ENCODE results near the gene MINDY2. TPM values are rescaled to one million over a fixed set of nuclear protein-coding genes. Genes with fewer than 3 reads are reported as not detected.

MINDY2 gene, protein sequence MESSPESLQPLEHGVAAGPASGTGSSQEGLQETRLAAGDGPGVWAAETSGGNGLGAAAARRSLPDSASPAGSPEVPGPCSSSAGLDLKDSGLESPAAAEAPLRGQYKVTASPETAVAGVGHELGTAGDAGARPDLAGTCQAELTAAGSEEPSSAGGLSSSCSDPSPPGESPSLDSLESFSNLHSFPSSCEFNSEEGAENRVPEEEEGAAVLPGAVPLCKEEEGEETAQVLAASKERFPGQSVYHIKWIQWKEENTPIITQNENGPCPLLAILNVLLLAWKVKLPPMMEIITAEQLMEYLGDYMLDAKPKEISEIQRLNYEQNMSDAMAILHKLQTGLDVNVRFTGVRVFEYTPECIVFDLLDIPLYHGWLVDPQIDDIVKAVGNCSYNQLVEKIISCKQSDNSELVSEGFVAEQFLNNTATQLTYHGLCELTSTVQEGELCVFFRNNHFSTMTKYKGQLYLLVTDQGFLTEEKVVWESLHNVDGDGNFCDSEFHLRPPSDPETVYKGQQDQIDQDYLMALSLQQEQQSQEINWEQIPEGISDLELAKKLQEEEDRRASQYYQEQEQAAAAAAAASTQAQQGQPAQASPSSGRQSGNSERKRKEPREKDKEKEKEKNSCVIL
- 10 to 100 TPM; 10.1 to 10.7 TPM for total RNA-seq

DNA sequence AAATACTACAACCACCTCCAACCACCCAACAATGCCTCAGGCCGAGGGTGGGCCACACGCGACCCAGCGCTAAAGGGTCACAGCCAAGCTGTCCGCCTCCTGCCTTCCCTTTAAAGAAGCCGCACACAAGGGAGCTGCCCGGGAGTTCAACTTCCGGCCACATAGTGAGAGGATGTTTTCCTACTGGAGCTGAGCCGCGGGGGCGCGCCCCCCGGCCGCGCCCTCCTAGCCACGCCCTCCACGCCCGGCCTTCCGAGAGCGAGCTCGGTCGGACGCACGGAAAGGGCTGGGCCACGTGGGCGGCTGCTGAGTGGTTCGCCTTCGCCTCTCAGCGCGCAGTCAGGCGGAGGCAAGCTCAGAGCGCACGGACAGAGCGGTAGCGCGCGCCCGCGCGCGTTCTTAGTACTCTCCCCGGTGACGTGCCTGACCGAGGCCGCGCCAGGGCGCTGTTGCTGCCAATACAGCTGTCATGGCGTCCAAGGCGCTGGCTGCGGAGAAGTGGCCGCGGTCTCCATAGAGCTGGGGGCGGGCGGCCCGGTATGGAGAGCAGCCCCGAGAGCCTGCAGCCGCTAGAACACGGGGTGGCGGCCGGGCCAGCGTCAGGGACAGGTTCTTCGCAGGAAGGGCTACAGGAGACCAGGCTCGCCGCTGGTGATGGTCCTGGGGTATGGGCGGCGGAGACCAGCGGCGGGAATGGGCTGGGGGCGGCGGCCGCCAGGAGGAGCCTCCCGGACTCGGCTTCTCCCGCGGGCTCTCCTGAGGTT is at the start of gene MINDY2:
Gene MINDY2, plus strand, starts transcription at position 446 of the 764 bp plus-strand sequence. Its CDS starts 94 bp downstream, at position 540.
- POLR2A ChIA-PET = interaction anchor here (0.8 to 2.2 kb wide), 10 partner anchors 10 to 439 kb away, joined by 3 to 22 read pairs (median 4); partner anchors contain the start of genes ADAM10 and SLTM
- CTCF ChIA-PET = interaction anchor here (1.0 to 1.6 kb wide), 8 partner anchors 9 to 502 kb away, joined by 3 to 8 read pairs (median 4); partner anchors contain the start of gene ADAM10

DNA sequence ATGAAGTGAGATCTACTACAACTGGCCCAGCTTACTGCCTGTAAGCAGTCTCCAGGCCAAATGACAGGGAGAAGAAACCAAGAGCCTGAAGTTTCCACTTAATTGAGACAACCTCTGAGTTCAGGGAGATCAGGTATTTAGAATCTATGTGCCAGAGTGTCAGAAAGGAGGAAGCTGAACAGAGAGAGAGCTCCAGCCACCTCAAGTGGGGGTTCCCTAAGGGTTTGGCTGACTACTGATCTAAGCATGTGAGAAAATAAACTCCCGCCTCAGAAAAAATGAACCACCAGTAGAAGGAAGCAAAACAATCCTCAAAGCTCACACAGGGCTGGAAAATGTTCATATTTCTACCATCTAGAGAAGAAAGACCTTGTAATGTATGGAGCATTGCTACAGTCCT is 46.6 kb upstream of the MINDY2 start:
- CTCF ChIA-PET = interaction anchor here (1.0 kb wide), 1 partner anchor 25 kb away, joined by 3 read pairs; the partner anchor contains the start of gene ADAM10
- POLR2A ChIA-PET = interaction anchor here (1.1 kb wide), 1 partner anchor 25 kb away, joined by 3 read pairs; the partner anchor contains the start of gene ADAM10

DNA sequence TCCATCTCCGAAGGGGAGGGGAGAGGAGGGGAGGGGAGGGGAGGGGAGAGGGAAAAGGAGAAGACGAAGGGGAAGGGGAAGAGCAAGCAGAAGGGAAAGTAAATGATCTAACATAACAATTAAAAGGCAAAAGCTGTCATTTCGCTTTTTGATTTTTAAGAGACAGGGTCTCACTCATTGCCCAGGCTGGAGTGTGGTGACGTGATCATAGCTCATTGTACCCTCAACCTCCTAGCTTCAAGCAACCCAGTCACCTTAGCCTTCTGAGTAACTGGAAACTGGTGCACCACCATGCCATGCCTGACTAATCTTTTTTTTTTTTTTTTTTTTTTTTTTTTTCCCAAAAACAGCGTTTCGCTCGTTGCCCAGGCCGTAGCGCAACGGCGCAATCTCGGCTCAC is 44.2 kb upstream of the MINDY2 start:
- ChIA-PET CTCF (interaction anchor here (0.6 to 0.7 kb wide), 5 partner anchors 17 to 426 kb away, joined by 3 to 8 read pairs (median 4); no protein-coding TSS in a partner anchor), POLR2A (interaction anchor here (0.6 to 1.5 kb wide), 2 partner anchors 22 to 43 kb away, joined by 5 read pairs; partner anchors contain the start of gene ADAM10)

DNA sequence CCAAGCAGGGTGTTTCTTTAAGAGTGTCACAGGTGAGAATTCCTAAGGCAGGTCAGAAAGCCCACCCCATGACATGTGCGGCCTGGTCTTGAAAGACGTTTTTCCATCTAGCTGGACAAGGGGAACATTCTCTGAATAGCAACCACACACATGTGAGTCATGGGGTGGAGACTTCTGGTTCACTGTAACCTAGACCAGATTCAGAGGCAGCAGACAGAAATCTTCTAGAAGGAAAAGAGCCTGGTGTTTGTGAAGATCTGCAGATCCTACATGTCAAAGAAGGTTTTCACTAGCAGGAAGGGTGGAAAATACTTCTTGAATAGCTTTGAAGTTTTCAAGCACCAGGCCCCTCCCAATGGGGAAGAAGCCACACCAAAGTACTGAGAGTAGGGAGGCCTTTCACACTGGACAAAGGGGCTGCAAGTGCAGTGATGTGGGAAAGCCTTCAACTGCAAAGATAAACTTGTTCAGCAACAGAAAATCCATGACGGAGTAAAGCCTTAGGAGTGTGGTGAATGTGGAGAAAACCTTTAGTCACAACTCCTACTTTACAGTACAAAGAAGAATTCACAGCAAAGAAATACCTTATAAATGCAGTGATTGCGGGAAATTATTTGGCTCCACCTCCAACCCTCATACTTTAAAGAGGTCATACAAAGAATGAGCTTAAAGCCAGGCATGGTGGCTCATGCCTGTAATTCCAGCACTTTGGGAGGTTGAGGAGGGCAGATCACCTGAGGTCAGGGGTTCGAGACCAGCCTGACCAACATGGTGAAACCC is 39.2 kb upstream of the MINDY2 start:
- CTCF ChIA-PET = no interaction called here
- POLR2A ChIA-PET = no interaction called here

DNA sequence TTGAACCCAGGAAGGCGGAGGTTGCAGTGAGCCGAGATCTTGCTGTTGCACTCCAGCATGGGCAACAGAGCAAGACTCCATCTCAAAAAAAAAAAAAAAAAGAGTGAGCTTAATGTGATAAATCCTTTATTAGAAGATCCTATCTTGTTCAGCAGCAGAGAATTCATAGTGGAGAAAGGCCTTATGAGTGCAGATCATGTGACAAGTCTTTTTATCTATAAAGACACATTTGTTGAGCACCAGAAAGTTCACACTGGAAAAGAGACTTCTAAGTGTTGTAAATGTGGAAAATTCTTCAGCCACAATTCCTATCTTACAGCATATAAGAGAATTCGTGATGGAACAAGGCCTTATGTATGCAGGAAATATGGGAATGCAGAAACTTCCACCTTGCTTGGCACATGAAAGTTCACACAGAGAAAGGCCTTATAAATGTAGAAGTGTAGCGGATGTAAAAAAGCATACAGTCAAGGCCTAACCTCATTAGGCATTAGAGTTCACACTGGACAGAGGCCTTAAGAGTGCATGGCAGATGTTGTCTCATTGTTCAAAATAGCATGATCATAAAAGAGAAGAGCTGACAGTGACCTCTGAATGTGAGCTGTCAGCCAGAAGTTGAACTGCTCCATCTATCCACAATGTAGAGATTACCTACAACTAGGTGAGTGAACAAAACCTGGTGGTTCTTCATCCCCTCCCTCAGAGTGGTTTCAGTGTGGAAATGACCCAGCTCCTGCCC is 38.3 kb upstream of the MINDY2 start:
- ChIA-PET CTCF (no interaction called here), POLR2A (no interaction called here)

DNA sequence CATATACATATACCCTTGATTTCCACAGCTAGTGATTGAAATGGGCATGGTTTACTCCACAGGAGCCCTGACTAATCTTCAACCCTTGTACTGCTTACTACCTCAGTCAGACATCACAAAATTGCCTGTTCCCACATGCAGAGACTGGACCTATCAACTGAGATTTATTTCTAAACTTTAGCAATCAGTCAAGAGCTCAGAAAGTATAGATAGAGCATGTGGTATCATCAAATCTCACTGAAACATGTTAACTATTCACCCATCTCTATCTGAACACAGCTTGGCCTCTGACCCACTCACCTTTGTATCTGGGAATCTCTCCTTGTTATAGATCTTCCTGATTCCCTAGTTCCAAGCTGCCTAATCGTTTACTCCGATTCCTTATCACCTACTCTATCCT is 36.2 kb upstream of the MINDY2 start:
- CTCF ChIA-PET = no interaction called here
- POLR2A ChIA-PET = no interaction called here

DNA sequence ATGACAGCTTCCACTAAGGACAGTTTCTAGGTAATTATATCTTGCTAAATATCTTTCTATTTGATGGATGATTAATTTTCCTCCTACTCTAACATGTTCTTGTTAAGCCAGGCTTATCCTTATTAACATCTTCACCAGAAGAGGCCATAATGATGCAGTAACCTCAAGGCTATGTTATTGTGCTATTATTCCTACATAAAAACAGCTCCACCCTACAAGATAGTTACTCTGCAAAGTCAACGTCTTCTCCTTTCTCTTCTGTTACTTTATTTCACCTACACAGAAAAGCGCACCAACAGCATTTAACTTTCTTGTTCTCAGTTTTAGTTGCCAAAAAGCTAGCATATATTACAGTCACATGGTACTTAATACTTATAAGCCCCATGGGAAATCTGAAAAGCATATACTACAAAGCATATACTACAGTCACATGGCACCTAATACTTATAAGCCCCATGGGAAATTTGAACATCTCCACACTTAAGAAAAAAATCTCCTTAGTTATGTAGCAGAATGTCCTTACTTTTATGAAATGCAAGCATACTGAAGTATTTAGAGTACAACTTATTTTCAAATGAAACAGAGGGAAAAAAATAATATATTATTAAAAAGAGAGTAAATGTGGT is 35.0 kb upstream of the MINDY2 start:
- ChIA-PET POLR2A (no interaction called here), CTCF (no interaction called here)

DNA sequence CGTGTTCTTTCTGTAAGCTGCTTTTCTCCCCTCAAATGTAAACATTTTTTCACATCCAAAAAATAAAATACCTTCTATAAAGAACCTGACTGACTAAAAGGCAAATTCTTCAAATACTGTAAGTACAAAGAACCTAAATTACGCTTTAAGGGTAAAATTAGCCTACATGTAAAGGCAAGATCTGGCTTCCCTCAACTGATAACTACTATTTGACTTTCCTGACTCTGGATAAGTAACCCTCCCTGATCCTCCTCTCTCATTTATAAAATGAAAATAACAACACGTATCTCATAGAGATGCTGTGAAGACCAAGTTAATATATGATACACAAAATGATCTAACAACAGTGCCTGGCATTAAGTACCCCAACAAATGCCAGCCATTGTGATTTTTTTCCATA is 33.8 kb upstream of the MINDY2 start:
- POLR2A ChIA-PET = no interaction called here
- CTCF ChIA-PET = no interaction called here

DNA sequence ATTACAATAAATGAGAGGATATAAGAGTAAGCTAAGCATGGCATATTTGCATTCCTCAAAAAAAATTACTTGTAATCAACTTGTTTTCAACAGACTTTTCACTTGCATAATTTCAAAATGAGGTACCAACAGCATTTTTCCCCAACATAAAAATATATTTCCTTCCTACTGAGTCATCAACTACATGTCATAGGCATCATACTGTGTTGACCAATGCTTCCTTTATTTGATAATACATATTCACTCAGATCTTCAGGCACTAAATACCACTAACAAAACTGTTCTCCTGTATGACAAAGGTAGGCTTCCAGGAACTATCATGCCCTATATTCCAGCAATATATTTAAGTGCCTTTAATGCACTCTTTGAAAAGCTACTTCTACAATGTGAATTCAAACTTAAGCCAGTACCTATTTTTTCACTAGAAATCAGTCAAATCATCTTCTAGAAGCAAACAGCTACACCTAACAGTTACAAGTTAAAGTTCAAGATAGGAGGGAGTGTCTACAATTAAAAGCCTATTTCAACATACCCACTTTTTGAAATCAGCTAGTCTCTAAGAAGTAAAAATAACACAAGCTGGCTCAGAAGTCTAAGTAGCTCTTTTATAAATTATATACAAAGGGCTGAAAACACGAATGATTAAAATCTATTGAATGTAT is 32.9 kb upstream of the MINDY2 start:
- ChIA-PET CTCF (no interaction called here), POLR2A (no interaction called here)

DNA sequence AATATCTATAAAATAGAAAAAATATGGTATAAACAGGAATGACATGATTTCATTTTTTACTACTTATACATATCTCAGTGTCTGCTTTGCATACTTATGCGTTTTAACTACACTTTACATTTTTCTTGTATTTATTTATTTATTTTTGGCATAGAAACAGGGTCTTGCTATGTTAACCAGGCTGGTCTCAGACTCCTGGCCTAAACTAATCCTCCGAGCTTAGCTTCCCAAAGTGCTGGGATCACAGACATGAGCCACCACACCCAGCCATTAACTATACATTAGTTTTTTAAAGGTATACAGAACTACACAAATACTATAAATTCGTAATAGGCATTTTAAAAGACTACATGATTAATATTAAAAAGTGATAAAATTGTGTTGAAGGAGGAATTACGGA is 30.7 kb upstream of the MINDY2 start:
- CTCF ChIA-PET = no interaction called here
- POLR2A ChIA-PET = no interaction called here

DNA sequence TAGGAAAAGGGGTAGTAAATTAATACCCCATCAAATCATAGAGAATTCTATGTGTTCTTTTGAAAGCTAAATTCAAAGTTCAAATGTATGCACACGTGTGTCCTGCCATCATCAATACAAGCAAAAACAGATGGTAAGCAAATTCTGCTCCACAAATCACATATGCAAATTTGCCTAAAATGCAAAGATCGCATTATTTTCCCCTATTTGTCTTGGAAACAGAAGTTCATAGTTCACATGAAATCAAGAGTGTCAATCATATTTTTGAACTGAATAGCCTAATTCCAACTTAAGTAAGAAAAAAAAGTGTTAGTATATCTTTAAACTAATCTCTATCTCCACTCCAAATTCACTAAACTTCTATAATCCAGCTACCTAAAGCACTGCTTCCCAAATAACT is 30.1 kb upstream of the MINDY2 start:
- POLR2A ChIA-PET = no interaction called here
- CTCF ChIA-PET = no interaction called here

DNA sequence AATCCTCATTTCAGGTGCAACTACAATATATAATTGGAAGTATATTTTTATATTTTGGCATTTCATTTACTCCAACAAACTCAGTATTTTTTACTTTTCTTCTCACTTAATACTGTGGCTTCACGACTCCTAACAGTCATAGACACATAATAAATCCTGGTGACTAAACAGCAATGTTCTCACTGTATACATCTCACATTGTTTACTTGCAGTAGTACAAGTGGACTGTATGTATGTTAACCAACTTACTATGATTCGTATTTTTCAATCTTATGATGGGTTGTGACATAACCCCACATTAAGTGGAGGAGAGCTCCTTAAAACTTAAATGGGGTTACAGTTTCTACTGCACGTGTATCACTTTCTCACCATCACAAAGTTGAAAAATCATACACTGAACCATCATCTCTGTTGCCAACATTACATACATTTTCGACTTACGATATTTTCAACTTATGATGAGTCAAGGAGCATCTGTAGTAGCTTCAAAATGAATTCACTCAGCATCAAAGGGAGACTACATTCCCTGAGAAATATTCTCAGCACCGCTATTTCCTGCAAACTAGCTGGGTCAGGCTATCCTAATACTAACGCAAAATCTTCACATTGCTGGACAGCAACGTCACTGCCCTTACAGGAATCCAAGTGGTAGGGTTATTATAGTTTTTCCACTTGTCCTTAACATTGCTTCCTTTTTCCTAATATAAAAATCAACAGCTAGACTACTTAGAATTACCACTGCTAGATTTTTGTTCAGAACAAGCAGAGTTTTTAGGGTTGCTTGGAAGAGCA is 28.9 kb upstream of the MINDY2 start:
- POLR2A ChIA-PET = no interaction called here
- CTCF ChIA-PET = no interaction called here

DNA sequence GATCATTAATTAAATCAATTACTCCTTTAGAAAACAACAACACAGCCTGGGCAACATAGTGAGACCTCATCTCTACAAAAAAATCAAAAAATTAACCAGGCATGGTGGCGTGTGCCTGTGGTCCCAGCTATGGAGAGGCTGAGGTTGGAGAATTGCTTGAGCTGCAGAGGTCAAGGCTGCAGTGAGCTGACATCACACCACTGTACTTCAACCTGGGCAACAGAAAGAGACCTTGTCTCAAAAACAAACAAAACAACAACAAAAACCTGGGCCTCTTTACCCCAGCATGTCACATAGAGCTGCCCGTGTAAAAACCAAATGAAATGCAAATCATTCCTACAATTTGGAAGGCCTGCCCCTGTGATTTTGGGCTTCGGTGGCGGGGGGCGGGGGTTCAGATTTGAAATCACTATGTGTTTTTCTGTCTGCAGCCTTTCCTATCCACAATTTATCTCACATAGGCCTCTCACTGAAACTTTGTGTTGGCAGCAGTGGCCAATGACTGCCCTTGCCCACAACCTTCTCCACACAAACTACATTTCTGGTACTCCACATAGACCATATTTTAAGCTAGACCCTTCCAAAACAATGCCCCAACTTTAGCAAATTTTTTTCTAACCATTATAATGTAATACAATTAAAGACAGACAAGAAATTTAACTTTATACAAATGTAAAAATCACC is 28.1 kb upstream of the MINDY2 start:
- ChIA-PET POLR2A (interaction anchor here (0.6 kb wide), 1 partner anchor 70 kb away, joined by 3 read pairs; no protein-coding TSS in a partner anchor), CTCF (no interaction called here)

DNA sequence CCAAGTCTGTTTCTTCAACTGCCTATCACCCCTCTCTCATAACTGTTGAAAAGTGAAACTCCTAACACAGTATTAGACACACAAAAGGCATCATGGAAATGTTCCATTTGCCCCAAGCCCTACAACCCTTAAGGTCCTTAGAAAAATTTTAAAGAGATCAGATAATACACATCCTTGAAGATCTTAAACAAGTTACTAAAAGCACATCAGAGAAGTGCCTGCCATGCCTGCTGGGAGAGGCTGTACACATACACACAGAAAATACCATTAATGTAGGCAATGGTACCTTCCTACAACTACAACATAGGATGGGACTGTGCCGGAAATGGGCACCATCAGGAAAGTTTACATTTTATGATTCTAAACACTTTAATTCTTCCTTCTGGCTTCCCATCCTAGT is 24.9 kb upstream of the MINDY2 start:
- ChIA-PET POLR2A (interaction anchor here (1.0 kb wide), 1 partner anchor 24 kb away, joined by 3 read pairs; no protein-coding TSS in a partner anchor), CTCF (interaction anchor here (0.9 kb wide), 1 partner anchor 24 kb away, joined by 3 read pairs; no protein-coding TSS in a partner anchor)

DNA sequence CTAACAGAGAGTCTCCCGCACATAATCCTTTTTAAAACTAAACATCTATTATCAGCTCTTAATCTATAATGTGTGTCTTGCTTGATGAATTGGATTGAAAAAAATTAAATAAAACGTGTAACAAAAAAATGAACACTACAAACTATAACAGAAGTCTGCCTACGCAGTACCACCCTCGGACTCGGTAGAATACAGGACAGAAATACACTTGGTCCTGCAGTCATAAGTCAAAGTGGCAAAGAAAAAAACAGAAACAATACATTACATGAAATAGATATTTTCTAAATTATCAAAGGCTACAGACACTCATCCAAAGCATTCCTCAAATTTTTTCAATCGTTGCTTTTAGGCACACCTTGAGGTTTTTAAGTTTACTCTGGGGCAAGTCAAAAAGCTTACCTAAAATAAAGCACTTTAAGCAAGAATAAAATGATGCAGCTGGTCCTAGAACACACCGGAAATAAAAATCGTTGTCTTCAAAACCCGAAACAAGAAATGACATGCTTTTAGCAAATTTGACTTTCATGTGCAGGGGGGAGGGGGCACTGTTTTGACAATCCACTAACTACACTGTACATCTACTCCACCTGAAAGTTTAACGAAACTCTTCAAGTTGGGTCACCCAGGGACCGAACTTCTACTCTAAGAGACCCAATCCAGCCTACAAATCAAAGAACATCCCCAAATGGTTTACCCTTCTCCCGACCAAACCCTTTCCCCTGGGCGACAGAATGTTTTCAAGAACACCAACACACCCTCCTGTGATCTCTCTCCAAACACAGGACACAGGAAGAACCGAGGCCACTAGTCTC is 22.9 kb upstream of the MINDY2 start:
- ChIA-PET POLR2A (interaction anchor here (0.6 to 1.1 kb wide), 2 partner anchors 23 to 901 kb away, joined by 4 to 7 read pairs; partner anchors contain the start of gene MINDY2), CTCF (interaction anchor here (1.1 to 1.2 kb wide), 2 partner anchors 12 to 22 kb away, joined by 3 to 5 read pairs; no protein-coding TSS in a partner anchor)

Data from activated CD8-positive, alpha-beta memory T cell treated with anti-CD3 and anti-CD28 coated beads for 36 hours (primary cell).